Measurements from ENCODE around the gene TFEB. TPM values are rescaled to one million over a fixed set of nuclear protein-coding genes. Genes with fewer than 3 reads are reported as not detected.

The TFEB gene
- polyA plus RNA-seq, 1 donor from 2014 or later, result 196 TPM

DNA sequence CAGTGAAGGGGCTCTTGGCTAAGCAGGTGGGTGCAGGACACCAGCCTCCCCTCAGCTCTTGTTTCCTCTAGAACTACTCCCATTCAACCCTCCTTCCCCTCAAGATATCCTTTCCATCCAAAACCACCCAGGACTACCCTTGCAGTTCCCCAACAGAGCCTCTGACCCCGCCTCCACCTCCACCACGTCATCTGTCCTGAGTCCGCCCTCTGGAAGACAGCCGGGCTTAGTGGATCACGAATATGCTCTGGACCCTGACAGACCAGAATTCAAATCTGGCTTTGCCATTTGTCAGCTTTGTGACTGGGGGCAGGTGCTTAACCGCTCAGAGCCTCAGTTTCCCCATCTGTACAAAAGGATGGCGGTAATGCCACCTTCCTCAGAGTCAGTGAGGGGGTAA, 31.4 kb downstream of the TFEB start:
- H3K4me1 Mint-ChIP-seq, result peaks cover 59 to 67% (median 60%) of the 10 kb centered on the region in 3 donors
- H3K27ac Mint-ChIP-seq, result peak overlapping the region; percentile 88 to 98 (median 98)
- no peaks in the 10 kb centered on the region for H3K9me3 Mint-ChIP-seq
- peak overlapping the region; percentile 59 to 94 (median 86) for H3K4me3 Mint-ChIP-seq
- peaks cover 4% of the 10 kb centered on the region for H3K36me3 Mint-ChIP-seq
- H3K27me3 Mint-ChIP-seq, result peaks cover 1% of the 10 kb centered on the region

DNA sequence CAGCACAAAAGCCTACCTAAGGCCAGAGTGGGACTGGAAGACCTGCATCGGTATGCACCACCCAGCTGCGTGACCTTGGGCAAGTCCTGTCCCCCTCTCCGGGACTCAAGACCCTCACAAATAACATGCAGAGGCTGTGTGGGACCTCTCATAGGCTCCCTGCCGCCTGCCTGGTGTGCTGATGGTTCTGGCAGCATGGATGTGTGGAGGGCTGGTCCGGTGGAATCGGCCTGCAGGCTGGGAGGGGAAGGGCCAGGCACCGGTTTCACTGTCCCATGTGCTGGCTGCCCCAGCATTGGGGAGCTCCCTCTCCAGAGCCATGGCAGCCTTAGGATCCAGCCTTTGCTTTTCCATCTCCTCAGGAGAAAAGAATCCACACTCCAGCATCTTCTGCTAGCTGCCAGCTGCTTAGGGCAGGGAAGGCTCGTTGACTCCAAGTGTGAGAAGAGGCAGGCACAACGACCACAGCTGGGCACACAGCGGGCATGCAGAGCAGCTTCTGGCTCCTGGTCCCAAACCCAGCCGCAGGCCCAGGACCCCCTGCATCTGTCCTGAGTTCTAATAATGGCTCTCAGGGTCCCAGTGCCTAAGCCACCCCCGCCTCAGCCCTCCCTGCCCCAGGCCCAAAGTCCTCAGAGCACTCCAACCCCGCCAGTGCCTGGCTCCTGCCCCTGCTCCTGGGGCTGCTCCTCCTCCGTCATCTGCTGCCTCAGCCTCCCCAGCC, 32.5 kb downstream of the TFEB start:
- Mint-ChIP-seq H3K27me3 (no peaks in the 10 kb centered on the region), H3K27ac (peak overlapping the region; percentile 88 to 98 (median 89)), H3K9me3 (no peaks in the 10 kb centered on the region), H3K36me3 (peaks cover 4% of the 10 kb centered on the region), H3K4me1 (peaks cover 52 to 61% (median 54%) of the 10 kb centered on the region in 3 donors), H3K4me3 (peak overlapping the region in 3 of 4 donors; percentile 43 to 90 (median 59))

DNA sequence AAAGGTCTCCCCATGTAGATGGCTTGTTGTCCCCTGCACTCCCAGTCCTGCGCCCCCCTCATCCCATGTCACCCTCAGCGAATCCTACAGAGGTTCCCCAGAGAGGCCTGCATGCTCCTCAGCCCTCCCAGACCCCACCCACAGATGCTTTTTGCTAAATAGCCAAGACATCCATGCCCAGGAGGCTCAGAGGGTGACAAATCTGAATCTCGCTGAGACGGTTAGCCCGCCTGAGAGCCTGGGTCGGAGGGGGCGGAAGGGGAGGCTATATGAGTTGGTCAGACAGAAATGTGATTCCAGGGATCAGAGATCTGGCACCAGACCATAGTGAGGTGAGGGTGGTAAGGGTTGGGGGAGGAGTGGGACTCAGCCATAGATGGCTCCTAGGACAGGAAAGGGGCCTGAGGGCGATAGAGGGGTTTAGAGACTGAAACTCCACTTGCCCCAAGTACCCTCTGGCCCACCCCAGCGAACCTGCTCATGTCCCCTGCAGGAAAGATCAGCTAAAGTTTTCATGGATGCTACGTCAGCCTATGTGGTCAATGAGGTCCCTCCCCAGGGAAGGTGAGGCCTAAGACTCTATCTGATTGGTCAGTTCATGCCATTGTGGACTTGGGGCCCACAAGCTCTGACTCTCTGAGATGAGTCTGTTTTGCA, 33.2 kb downstream of the TFEB start:
- Mint-ChIP-seq H3K27ac (peak overlapping the region in 2 of 3 donors; percentile 16 to 18), H3K4me1 (peaks cover 50 to 57% (median 52%) of the 10 kb centered on the region in 3 donors), H3K9me3 (no peaks in the 10 kb centered on the region), H3K27me3 (no peaks in the 10 kb centered on the region), H3K4me3 (peak overlapping the region in 2 of 4 donors; percentile 25 to 45), H3K36me3 (peaks cover 4% of the 10 kb centered on the region)

DNA sequence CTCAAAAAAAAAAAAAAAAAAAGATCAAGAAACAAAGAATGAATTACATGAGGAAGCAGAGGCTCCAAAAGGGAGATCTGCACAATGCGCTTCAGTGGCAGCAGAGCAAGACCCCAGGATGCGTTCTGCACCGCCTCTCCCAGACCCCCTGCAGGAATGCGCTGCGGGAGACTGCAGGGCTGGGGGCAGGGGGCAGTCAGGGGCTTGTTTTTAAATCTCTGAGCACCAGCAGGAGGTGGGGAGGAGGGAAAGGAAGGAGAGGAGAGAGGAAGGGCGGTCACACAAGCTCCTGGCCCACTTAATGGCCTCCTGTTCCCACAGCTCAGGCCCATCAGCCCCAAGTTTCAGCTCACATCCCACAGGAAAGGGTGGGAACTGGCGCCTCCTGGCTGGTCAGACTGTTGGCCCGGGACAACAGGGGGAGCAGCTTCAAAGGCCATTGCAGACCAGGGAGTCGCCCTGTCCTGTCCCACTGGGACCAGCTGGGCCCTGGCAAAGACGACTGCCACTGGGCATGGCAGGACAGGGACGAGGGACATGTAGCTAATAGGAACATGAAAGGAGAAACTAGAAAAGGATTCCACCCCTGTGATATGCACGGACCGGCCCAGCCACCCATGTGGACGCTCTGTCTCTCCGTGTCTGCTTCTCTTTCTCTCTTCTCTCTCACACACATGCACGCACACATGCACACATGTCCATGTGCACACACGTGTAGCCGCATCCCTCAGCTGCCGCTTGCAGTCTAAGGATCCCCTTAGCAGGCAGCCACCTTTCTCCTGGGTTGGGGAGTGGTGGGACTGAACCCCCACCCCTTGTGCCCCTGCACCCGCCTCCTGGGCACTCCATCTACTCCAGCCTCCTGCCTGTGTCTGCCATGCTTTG, 34.7 kb downstream of the TFEB start:
- Mint-ChIP-seq H3K27ac (peak overlapping the region; percentile 89 to 97 (median 95)), H3K9me3 (no peaks in the 10 kb centered on the region), H3K27me3 (no peaks in the 10 kb centered on the region), H3K36me3 (peaks cover 5% of the 10 kb centered on the region), H3K4me3 (peak overlapping the region in 3 of 4 donors; percentile 33 to 89 (median 64)), H3K4me1 (peaks cover 46 to 57% (median 46%) of the 10 kb centered on the region in 3 donors)

DNA sequence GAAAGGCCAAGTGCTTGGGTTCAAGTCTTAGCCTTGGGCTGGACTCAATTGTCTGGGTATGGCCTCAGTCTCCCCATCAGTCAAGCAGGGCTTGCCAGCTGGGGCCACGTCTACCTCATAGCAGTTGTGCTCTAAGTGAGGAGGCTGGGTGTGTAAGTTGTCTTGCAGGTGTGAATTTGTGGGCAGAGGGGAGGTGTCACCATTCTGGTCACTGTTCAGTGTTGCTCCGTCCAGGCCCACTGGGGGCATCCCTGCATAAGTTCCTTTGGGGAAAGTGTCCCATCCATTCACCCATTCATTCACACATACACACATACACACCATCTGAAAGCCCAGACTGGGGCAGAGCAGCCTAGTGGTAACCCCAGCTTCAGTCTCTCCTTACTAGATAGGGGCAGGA, 36.3 kb downstream of the TFEB start:
- H3K9me3 Mint-ChIP-seq, result no peaks in the 10 kb centered on the region
- H3K27me3 Mint-ChIP-seq, result no peaks in the 10 kb centered on the region
- H3K36me3 Mint-ChIP-seq, result peaks cover 1% of the 10 kb centered on the region
- peak overlapping the region in 2 of 3 donors; percentile 67 to 97 for H3K27ac Mint-ChIP-seq
- peaks cover 42 to 47% (median 45%) of the 10 kb centered on the region in 3 donors for H3K4me1 Mint-ChIP-seq
- peak overlapping the region in 2 of 4 donors; percentile 64 to 75 for H3K4me3 Mint-ChIP-seq

DNA sequence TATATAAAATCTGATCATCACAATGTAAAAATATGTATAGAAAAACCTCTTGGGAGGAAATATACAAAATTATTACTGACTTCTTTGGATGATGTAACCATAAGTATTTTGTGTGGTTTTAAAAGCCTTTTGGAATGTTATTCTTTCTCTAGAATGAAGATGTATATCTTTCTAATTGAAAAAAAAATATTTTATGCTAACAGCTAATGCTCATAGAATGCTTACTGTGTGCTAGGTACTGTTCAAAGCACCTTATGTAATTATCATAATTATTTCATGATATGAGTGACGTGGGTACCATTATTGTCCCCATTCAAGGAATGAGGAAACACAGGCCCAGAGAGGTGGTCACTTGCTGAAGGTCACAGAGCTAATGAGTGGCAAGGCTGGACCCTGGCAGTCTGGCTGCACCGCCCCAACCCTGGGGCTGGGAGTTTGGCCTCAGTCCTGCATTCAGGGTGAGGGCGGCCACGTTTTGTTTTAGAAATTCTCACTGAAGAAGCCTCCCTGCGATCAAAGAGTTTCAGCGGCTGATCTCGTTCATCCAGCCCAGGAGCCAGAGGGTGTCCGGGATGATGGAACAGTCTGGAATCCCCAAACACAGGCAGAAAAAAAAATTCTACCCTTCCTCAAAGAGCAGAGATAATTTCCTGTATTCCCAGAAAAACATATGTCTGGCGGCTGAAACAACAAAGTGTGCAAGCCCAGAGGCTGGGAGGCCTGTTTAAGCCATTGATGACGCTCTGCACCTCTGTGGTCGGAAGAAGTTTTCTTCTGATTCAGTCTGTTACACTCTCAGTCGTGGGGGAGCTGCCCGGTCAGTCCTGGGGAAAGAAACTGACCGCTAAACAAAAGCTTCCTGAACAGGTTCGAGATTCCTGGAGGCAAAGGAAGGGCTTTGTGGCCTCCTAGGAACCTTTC, 37.3 kb downstream of the TFEB start:
- H3K36me3 Mint-ChIP-seq, result peaks cover 1% of the 10 kb centered on the region

DNA sequence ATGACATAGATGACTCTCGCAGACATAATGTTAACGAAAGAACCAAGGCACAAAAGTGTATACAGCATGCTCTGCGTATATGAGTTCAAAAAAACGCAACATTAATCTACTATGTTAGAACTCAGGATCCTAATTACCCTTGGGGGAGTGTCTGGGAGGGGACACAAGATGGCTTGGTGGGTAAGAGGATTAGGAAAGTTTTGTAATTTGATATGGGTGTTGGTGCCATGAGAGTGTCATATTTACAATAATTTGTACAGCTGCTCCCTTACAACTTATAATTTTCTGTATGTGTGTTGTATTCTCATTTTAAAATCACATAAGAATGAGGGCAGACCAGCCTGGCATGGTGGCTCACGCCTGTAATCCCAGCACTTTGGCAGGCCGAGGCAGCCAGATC, 38.6 kb downstream of the TFEB start:
- Mint-ChIP-seq H3K27ac (peak overlapping the region in 2 of 3 donors; percentile 10 to 88), H3K27me3 (no peaks in the 10 kb centered on the region), H3K4me1 (peaks cover 29 to 41% (median 39%) of the 10 kb centered on the region in 3 donors), H3K9me3 (no peaks in the 10 kb centered on the region), H3K36me3 (peaks cover 1% of the 10 kb centered on the region), H3K4me3 (no peak overlapping the region)

More for the DNA sequence above, 37.3 kb downstream of the TFEB start:
- peaks cover 33 to 42% (median 41%) of the 10 kb centered on the region in 3 donors for H3K4me1 Mint-ChIP-seq
- H3K4me3 Mint-ChIP-seq, result peak overlapping the region in 3 of 4 donors; percentile 3 to 68 (median 10)
- no peaks in the 10 kb centered on the region for H3K9me3 Mint-ChIP-seq
- H3K27ac Mint-ChIP-seq, result peak overlapping the region; percentile 0 to 97 (median 59)
- H3K27me3 Mint-ChIP-seq, result no peaks in the 10 kb centered on the region

DNA sequence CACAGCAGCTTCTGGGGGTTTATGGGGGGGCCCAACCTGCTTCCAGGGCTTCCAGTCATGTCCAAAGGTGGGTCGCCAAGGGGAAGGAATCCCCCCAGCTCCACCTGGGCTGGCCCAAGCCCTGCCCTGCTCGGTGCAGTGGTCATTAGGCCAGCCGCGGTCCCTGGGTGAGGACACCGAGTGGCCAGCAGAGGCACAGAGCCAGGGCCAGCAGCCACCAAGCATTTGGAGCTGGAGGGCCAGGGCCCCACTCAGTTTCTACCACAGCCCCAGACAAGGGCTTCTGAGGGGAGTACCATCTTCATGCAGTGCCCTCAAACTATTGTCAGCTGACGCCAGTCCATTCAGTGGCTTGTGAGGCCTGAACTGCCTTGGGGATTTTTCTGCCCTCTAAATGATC, 39.6 kb downstream of the TFEB start:
- peak overlapping the region in 1 of 4 donors; percentile 17 for H3K4me3 Mint-ChIP-seq
- peak overlapping the region in 1 of 3 donors; percentile 18 for H3K27ac Mint-ChIP-seq
- H3K27me3 Mint-ChIP-seq, result no peaks in the 10 kb centered on the region

DNA sequence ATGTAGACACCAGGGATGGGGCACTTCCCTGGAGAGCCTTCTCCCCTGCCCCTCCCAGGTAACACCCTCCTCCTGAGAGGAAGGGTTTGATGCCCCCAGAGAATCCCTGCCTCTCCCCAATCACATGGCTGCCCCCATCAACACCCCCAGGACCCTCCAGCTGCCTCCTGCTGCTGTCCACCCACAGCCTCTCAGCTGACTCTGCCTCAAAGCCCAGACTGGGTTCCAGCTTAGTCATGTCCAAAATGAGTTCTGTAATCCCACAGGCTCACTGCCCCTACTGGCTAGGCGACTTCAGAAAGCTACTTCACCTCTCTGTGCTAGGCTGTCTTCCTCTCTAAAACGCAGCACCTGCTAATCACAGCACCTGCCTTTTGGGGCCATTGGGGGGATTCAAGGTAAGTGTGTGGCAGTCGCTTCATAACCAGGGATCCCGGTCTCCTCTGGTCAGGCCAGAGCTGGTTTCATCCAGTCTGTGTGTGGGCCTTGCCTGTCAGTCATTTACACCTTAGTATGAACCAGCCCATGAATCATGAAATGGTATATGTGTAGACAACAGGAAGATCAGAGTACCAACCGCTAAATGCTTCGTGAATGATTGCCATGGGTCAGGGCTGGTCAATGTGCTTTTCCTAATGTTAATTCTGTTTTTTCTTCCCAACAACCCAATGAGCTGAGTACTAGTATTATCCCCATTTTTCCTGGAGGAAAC, 40.4 kb downstream of the TFEB start:
- Mint-ChIP-seq H3K4me3 (peak overlapping the region in 1 of 4 donors; percentile 54), H3K9me3 (no peaks in the 10 kb centered on the region), H3K27ac (peak overlapping the region; percentile 33 to 77 (median 69)), H3K27me3 (no peaks in the 10 kb centered on the region), H3K36me3 (peaks cover 1% of the 10 kb centered on the region), H3K4me1 (peaks cover 26 to 35% (median 33%) of the 10 kb centered on the region in 3 donors)

More for the DNA sequence above, 39.6 kb downstream of the TFEB start:
- H3K9me3 Mint-ChIP-seq, result no peaks in the 10 kb centered on the region
- peaks cover 27 to 37% (median 35%) of the 10 kb centered on the region in 3 donors for H3K4me1 Mint-ChIP-seq
- peaks cover 1% of the 10 kb centered on the region for H3K36me3 Mint-ChIP-seq

DNA sequence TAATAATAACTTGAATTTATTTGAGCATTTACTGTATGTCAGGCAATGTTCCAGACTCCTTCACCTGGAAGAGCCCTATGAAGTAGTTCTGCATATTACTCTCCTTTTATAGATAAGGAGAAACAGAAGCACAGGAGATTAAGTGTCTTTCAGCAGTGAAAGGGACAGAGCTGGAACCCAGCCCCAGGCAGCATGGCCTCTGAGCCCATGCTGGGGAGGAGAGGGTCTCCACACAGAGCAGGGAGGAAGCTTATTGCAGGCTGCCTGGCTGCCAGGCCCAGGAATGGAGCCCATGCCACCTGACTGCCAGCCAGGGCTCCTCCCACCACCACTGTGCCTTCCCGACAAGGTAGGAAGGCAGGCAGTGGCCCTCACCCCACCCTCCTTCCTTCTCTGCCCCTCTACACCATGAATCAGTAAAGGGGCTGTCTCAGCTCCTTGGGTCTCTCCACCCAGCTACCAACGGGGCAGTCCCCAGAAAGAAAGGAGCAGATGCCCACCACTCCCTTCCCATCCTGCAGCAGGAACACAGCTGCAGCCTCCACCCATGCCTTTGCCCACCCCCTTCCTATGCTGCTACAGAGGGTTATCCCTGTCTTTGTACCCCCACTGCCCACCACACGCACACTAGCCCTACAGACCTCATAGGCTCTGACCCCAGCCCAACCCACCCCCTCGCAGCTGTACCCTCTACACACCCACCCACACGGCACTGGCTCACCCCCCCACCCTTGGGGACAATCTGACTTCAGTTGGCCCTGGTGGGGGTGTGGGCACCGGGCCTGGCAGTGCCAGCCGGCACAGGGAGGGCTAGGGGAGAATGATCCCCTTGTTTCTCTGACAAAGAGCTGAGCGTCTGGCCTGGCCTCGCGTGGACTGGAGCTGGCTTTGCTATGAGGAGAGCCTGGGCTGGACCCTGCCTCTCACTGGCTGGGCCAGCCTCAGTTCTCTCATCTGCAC, 41.8 kb downstream of the TFEB start:
- Mint-ChIP-seq H3K9me3 (no peaks in the 10 kb centered on the region), H3K27me3 (no peaks in the 10 kb centered on the region), H3K27ac (peak overlapping the region in 2 of 3 donors; percentile 31 to 64), H3K4me3 (peak overlapping the region in 1 of 4 donors; percentile 52), H3K36me3 (peaks cover 1% of the 10 kb centered on the region), H3K4me1 (peaks cover 17 to 25% (median 25%) of the 10 kb centered on the region in 3 donors)

DNA sequence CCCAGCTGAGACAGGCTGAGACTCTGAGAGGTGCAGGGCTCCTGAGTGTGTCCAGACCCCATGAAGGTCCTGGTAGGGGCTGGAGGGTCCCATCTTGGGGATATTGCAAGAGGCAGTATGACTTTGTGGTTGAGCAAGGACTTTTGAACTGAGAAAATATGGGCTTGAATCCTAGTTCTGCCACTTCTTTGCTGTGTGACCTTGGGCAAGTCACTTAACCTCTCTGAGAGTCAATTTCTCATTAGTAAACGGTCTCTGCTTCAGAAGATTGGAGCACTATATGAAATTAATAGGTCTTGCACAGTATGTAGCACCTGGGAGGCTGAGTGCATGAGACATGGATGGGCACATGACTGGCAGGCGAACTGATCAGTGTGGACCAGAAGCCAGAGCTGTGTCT, 42.7 kb downstream of the TFEB start:
- Mint-ChIP-seq H3K9me3 (no peaks in the 10 kb centered on the region), H3K4me1 (peaks cover 20 to 22% (median 22%) of the 10 kb centered on the region in 3 donors), H3K4me3 (no peak overlapping the region), H3K36me3 (peaks cover 4% of the 10 kb centered on the region), H3K27ac (peak overlapping the region in 2 of 3 donors; percentile 64 to 87), H3K27me3 (no peaks in the 10 kb centered on the region)

DNA sequence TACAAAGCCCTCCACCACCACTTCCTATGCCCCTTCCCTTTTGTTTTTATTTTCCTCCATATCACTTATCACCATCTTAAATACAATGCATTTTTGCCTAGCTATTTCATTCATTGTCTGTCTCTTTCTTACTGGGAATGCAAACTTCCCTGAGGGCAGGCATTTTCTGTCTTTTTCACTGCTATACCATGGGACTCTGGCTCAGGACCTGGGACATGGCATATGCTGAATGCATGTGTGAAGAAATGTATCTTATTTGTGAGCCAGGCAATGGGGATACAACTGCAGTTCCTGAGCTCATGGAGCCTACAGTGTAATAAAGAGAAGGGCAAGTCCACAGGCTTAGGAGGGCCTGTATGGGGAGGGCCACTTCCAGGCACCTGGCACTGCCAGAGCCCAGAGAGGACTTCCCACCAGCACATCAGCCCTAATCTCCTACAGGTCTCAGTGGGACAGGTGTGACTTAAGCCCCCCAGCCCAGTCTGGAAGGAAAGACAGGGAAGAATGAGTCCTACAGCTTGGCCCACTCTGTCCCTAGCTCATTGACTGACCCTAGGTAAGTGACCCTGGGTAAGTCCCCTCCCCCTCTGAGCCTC, 43.2 kb downstream of the TFEB start:
- Mint-ChIP-seq H3K36me3 (peaks cover 4% of the 10 kb centered on the region), H3K9me3 (no peaks in the 10 kb centered on the region), H3K4me1 (peaks cover 16 to 20% (median 19%) of the 10 kb centered on the region in 3 donors), H3K27ac (peak overlapping the region in 2 of 3 donors; percentile 64 to 87), H3K27me3 (no peaks in the 10 kb centered on the region), H3K4me3 (peak overlapping the region in 1 of 4 donors; percentile 63)

Measured in IgD-negative memory B cell (primary cell).